GM12891 (cell line): Measurements from ENCODE around the gene TCAIM.

Experiments used
- POLR2A ChIP-seq: IDR thresholded peaks from 2 replicates; pipeline ENCODE4 v1.6.1; 2011; ENCODE audit warnings: low read depth, low read length, control low read depth
- TAF1 ChIP-seq: IDR thresholded peaks from 2 replicates; pipeline ENCODE4 v1.6.1; 2011; ENCODE audit warnings: low read depth, low read length, control low read depth

GRCh38 chr3:44289882-44290462 lies 48.6 kb upstream of the TCAIM start:
- no peak for TF ChIP-seq POLR2A
- TF ChIP-seq TAF1: no peak
